ENCODE data around the gene STK38L. TPM values are rescaled to one million over a fixed set of nuclear protein-coding genes. Genes with fewer than 3 reads are reported as not detected.

STK38L gene
- total and polyA plus RNA-seq, 10 of the 15 experiments (the other 5 are each of a cell fraction or from before 2014, with no cell fraction given), result 43.0 to 154 (median 115) TPM

- ChIA-PET POLR2A (interaction anchor here (0.9 to 6.0 kb wide), 11 partner anchors 12 to 64 kb away, joined by 3 to 70 read pairs (median 11); partner anchors contain the start of gene STK38L), SMC1A (ENCODE audit: uncharacterized antibody, unreplicated experiment) (interaction anchor here (0.7 to 7.9 kb wide), 27 partner anchors 10 to 197 kb away, joined by 3 to 145 read pairs (median 7); partner anchors contain the start of gene STK38L), RAD21 (ENCODE audit: unreplicated experiment) (interaction anchor here (0.6 to 10.2 kb wide), 26 partner anchors 9 to 205 kb away, joined by 3 to 73 read pairs (median 8); partner anchors contain the start of gene STK38L), CTCF (interaction anchor here (1.0 to 4.4 kb wide), 13 partner anchors 13 to 206 kb away, joined by 3 to 66 read pairs (median 4); no protein-coding TSS in a partner anchor)
- Histone ChIP-seq H3K4me2 (ENCODE audit: control insufficient read depth, insufficient read depth) (peak overlapping the region; percentile 90), H3K4me1 (ENCODE audit: control insufficient read depth, insufficient read depth, low read length) (peaks cover 43% of the 10 kb centered on the region), H3K79me2 (ENCODE audit: control insufficient read depth, insufficient read depth, low read length) (no peaks in the 10 kb centered on the region), H3K27ac (ENCODE audit: control insufficient read depth, insufficient read depth) (peak overlapping the region; percentile 96), H3K9ac (ENCODE audit: control insufficient read depth, insufficient read depth, low read length) (peak overlapping the region; percentile 62), H3K9me3 (replicated peaks; ENCODE audit: control insufficient read depth, insufficient read depth, low read length) (no peaks in the 10 kb centered on the region; the same call in 1 of the 3 replicates), H3K4me3 (0 out of 2 replicates have a peak overlapping the region, but pooled peaks have one; percentile 0), H3K27me3 (replicated peaks in 1 of 2; ENCODE audit: control insufficient read depth in 2 of 2, insufficient read depth in 2 of 2, low read length in 1 of 2) (no peaks in the 10 kb centered on the region), H2AFZ (ENCODE audit: control insufficient read depth, low read depth, low read length) (no peak overlapping the region), H4K20me1 (ENCODE audit: control insufficient read depth, insufficient read depth) (no peaks in the 10 kb centered on the region), H3K36me3 (ENCODE audit: control insufficient read depth in 2 of 2, insufficient read depth in 2 of 2, low read length in 1 of 2) (no peaks in the 10 kb centered on the region)
- WGBS (ENCODE audit: insufficient coverage, insufficient replicate concordance, low lambda C conversion rate, missing lambda C conversion rate), result 0% methylated on average over 4 of the region's 4 CpGs
- BruUV-seq (replicated peaks), result no TSS peak
- ATAC-seq (peak; percentile 1; the same call in 2 of the 3 replicates), DNase-seq (ENCODE audit: low read depth, low spot score) (no peak), FAIRE-seq (no peak)
- intact Hi-C loops (cut with micrococcal nuclease; ENCODE audit: unreplicated experiment), result loop anchor here (1.0 to 5.0 kb wide), 7 partner anchors 13 to 86 kb away; partner anchors contain the start of gene STK38L
- in situ Hi-C loops (cut with MboI), result no loop called here
- TF ChIP-seq HCFC1 (IDR thresholded peaks at IDR 0.05; ENCODE audit: low read length) (no peak), ZBTB40 (IDR thresholded peaks at IDR 0.05; ENCODE audit: borderline replicate concordance) (no peak), YY1 (IDR thresholded peaks at IDR 0.05; ENCODE audit: low read depth, low read length) (peak; percentile 82), WRNIP1 (IDR thresholded peaks at IDR 0.05; ENCODE audit: borderline replicate concordance, low read depth, low read length) (no peak), ZBTB4 (CRISPR knock-in tag; IDR thresholded peaks at IDR 0.05) (peak; percentile 99), NR2C1 (IDR thresholded peaks at IDR 0.05) (0 out of 2 replicates have a peak, but pooled peaks have one; percentile 19), ZNF592 (IDR thresholded peaks at IDR 0.05) (peak; percentile 100), SIX5 (IDR thresholded peaks at IDR 0.05; ENCODE audit: low read depth, low read length, severe bottlenecking) (no peak), HDGF (IDR thresholded peaks at IDR 0.05) (0 out of 2 replicates have a peak, but pooled peaks have one; percentile 50)
Measured at GRCh38 chr12:27220988-27221345, 23.1 kb upstream of the STK38L start.

Measured in GM12878 (cell line).